HG02938 (cell line): ENCODE measurements around the gene BLM.

Experiments
- ATAC-seq: cut with Tn5 transposase; IDR thresholded peaks from one replicate; pipeline ENCODE4 v1.9.1; 2021; ENCODE audit warnings: mild to moderate bottlenecking, moderate library complexity; ENCODE audit not compliant: unreplicated experiment

BLM gene

DNA sequence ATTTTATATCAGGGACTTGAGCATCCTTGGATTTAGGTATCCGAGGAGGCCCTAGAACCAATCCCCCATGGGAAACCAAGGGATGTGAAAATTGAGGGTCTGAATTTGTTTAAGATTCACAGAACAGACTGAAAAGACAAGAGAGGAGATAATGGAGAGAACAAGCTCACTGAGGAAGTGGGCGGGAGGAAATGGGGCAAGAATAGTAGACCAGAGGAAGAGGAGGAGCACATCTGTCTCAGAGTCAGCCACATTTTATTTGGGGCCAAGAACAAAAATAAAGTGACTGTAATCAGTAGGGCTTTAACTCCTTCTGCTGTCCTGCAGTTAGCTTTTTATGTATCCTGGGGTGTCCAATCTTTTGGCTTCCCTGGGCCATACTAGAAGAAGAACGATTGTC lies 63.8 kb downstream of the BLM start:
- ATAC-seq, result no peak

DNA sequence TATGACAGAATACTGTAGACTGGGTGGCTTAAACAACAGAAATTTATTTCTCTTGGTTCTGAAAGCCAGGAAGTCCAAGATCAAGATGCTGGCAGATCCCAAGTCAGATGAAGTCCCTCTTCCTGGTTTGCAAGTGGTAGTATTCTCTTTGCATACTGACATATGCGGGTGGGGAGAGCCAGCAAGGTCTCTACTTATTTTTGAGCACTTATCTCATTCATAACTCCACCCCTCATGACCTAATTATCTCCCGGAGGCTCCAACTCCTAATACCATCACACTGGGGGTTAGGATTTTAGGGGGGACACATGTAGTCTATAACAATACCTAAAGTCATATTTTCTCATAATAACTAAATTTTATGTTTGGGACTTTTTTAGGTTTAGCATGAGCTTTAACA lies 65.3 kb downstream of the BLM start:
- no peak for ATAC-seq

DNA sequence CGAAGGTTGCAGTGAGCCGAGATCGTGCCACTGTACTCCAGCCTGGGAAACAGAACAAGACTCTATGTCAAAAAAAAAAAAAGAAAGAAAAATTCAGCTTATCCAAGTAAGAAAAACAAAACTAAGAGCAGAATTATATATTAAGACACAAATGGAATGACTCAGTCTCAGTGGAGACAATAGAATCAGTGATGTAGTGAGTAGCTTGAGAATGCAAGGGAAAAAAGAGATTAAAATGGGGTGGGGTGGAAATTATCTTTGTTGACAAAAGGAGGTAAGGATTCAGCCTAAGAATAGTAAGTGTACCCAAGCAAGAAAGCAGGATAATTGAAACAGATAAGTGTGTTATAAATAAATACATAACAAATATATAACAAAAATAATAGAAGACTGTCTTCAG lies 70.7 kb downstream of the BLM start:
- ATAC-seq, result no peak

DNA sequence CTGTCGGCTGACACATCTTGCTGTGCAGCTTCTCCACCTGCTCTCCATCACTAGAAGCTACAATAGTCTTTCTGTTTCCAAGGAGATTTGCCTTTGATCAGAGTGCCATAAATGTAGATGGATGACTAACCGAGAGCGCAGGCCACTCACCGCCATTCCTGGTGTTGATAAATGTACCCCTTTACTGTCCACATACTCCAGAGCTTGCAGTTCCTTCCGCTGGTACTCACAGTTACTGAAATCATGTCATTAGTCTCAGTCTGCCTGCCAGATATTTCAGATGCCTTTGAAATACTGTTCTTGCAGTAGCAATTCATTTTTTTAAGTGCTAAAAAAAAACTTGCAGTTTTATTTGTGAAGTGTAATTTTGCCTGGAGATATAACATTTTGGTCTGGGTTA lies 72.3 kb downstream of the BLM start:
- ATAC-seq, result no peak

DNA sequence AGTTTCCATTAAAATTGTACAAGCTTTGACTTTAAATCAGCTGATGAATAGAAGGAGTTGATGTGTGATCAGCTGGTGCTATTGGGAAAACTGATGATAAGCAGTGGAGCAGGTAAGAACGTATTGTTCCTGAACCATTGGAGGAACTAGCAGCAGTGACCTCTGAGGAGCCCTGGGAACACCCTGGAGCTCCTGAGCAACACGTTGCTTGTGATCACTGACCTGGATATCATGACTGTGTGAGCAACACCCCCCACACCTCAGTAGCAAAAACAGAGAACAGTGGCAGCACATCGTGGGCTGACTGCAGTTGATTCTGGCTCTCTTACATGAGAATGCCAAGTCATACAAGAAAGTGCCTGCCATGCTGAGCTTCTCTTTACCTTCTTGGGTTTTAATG lies 72.9 kb downstream of the BLM start:
- ATAC-seq, result no peak

DNA sequence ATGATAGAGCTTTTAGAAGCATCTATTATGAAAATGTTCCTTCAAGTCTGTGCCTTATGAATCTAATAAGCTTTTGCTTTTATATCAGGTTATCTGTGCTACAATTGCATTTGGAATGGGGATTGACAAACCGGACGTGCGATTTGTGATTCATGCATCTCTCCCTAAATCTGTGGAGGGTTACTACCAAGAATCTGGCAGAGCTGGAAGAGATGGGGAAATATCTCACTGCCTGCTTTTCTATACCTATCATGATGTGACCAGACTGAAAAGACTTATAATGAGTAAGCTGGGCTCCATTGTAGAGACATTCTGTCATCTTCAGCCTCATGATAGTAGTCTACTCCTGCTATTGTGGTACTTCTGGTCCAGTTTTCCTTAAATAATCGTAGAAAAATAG lies 73.4 kb downstream of the BLM start:
- ATAC-seq, result no peak

DNA sequence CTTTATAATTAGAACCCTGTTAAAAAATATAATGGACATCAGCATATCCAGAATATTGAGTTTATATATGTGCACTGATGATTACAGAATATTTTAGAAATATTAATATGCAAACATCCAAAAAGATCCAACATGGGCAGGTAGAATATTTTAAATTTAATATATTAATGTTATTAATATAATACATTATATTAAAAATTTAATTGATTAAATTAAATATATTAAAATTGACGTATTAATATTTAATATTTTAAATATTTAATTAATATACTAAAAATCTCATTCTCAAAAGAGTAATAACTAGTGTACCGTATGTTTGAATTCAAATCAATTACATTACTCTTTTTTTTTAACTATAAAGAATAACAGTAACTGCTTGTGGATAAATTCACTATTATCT lies 77.4 kb downstream of the BLM start:
- ATAC-seq, result no peak

DNA sequence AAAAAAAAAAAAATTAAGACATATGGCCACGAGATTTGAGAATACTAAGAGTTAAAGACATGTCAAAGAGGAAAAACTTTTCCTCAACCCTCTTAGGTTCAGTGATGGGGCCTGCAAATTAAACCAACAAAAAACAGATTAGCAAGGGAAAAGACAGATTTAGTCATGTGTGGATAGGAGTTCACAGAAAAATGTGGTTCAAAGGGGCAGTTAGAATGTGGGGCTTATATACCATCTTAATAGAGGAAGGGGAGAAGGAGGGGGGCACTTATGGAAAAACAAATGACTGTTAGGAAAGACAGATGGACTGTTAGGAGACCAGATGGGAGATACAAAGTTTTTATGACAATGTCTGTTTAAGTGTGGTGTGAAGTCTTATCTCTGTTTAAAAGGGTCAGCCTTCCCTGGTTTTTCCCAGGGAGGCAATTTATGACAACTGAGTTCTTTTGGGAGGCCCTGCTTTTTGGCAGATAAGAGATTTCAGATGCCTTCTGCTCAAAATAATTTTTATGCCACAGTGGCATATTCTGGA lies 82.6 kb downstream of the BLM start:
- no peak for ATAC-seq

DNA sequence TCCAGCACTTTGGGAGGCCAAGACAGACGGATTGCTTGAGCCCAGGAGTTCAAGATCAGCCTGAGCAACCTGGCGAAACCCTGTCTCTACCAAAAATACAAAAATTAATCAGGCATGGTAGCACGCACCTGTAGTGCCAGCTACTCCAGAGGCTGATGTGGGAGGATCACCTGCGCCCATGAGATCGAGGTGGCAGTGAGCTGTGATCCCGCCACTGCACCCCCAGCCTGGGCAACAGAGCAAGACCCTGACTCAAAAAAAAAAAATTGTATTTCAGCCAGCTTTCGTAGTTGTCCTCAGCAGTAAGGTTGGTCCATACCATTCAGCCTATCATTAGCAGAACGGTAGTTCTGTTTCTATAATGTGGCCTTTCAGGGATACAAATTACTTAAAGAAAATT lies 84.7 kb downstream of the BLM start:
- no peak for ATAC-seq

DNA sequence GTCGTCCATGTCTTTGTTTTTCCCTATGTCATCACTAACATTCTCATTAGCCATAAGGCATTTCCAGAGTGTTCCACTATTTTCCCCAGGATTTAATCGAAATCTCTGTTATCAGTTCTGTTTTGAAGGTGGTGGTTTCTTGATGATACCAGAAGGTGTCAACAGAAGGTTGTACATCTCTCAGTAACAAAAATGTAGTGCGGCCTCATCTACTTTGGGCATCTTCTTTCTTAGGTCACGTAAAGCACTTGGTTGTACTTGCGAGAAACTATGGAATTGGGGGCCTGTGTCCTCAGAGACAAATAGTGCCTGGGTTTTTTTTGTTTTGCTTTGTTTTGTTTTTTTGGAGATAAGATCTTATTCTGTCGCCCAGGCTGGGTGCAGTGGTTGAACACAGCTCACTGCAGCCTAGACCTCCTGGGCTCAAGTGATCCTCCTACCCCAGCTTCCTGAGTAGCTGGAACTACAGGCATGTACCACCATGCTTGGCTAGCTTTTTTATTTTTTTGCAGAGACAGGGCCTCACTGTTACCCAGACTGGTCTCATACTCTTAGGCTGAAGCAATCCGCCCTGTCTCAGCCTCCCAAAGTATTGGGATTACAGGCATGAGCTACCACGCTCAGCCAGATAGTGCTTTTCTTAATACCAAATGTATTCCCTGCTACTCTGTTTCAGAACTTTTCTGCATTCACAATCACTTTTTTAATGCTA lies 90.1 kb downstream of the BLM start:
- ATAC-seq, result no peak

DNA sequence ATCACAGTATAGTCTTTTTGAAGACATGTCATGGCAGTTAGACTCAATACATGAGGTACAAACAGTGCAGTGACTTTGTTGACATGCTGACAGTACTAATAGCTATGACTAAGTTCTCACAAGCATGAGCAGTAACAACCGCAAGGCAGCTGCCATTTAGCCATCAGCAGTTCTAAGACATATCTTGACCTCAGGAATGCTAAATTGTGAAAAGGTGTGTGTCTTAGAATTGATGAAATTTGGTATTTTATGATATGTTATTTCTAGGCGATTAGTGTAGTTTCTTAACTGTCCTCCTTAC lies 90.6 kb downstream of the BLM start:
- no peak for ATAC-seq

DNA sequence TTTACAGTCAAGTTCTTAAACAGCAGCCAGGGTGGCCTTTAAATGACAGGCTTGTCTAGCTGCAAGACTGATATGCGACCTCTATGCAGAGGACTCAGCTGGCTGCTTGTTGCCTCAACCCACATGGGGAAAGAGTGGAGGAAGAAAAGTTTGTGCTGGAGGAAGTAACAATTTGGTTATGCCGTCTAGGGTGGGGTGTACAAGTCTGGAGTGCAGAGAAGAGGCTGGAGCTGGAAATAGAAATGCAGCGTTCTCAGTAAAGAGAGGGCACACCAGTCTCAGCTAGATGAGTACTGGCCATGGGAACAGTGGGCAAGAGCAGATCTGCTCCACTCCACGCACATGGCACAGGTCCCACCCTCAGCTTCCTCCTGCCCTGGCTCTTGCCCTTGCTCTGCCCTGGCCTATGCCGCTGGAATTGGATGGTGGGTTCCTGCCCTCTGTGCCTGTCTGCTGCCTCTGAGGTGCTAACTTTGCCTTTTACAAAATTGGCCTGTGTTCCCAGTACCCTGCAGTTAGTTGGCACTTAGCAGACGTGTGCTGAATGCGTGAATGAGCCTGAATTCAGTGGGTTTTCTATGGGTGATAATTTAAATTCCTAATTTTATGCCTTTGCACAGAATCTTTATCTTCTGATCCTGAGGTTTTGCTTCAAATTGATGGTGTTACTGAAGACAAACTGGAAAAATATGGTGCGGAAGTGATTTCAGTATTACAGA lies 91.5 kb downstream of the BLM start:
- no peak for ATAC-seq

DNA sequence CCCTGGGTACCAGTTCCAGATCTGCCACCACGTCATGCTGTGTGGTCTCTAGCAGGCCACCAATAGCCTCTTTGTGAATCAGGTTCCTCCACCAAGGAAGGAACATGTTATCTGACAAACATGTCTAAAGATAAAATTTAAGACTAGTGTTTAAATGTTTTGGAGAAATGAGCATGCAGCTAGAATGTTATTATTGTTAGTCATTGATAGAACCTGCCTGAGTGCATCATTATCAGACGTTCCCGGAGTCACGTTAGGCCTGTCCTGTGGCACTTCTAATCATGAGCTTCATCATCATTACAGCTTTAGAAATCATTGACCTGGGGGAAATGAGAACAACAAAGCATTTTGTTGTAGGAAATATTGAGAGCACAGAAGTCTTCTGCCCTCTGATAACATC lies 92.4 kb downstream of the BLM start:
- ATAC-seq, result no peak

DNA sequence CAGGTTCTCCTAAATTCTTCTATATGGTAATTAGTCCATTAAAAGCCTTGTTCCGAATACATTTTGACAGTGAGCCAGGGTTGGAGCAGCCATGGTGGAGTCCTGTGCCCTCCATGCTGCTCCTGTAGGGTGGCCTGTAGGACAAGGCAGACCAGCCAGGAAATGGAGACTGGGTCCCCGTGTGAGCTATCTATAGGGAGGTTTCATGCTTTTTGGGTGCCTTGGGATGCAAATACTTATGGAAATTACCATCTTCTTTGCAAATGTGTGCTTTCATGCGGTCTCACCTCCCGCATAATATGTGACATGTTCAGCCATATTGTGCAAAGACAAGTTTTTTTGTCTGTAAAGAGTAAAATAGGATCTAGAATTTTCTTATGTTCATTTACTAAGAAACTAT lies 93.2 kb downstream of the BLM start:
- ATAC-seq, result no peak

DNA sequence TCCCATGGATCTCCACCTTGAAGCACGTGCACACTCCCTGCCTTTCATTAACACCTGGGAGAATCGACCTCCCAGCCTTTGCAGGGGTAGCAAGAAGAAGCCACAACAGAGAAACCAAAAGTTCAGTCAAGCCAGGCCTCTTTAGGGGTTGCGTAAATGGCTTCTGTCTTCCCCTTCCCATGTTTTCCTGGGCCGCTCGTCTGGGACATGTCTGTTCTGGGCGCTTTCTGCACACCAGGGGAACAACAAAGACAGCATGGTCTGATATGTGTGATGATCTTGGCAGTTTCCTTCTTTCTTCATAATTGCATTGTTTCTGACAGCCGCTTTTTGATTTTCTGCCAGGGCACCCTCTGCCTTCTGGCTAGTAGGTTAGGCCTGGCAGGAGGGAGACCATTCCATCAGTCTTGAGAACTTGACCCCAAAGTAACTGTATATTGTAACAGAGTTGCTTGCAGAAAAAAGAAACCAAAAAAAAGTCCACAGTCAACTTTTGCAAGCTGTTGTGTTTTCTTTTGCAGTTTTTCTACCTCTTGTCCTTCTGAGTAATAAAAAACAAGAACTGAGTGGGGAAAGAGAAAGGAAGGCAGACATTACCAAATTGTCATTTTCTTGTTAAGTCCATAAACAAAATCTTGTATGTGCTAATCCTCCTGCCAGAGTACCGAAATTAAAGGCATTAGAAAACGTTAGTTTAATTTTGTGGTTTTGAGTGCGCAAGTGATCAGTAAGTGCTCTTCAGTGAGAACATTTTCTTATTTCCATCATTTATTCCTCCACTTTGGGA lies 95.2 kb downstream of the BLM start:
- ATAC-seq, result no peak

DNA sequence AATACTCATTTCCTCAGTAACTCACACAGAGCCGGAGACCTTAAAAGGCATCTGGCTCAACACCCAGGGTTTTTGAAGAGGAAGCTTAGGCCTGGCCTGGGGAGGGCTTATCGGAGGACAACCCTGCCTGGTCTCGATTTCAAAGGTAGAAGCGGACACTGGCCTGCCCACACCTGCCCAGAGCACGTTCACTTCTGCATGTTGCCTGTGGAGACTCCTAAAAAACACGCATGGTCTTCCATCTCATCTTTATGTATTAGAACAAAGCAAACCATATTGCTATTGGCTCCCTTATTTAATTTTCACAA lies 95.8 kb downstream of the BLM start:
- no peak for ATAC-seq

DNA sequence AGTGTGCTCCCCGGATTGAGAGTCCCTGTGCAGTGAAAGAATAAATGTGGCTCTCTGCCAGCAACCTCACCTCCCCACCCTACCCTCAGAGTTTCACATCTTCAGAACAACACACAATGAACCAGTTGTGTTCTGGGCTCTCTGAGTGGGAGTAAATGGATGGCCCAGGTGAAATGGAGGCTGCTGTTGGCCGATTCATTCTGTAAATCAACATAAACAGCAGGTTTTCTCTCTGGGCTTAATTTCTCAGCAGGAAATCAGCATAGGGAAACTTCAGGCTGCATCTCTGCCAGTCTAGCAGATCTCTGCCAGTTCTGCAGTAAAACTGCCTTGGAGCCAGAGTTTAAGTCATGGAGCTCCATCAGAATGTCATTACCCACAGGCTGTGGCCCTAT lies 96.6 kb downstream of the BLM start:
- ATAC-seq, result no peak

DNA sequence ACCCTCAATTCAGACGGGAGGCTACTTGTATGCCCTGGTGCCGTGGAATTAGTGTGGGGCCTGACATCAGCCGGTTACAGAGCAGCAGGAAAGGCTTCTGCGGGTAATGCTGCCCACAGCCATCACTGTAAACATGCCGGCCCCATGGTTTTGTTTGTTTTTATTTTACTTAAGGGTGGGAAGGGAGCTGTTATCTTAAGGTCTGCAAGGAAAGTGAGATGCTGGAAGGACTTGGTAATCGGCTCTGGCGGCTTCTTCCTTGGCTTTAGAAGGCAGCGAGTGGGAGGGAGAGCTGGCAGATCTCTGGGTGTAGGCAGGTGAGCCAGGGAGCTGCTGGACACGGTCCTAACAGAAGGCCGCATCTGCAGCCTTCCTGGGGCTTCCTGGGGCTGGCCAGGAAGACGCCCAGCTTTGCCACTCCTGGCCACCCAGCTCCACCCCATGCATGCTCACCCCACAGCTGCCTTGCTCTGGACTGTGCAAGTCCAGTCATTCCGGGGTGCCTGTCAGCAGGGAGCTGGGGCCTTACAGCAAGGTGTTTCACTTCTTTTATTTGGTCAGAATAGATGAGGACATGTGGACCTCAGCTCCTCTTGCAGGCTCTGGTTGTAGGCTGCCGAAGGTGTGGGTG lies 97.2 kb downstream of the BLM start:
- ATAC-seq, result no peak

DNA sequence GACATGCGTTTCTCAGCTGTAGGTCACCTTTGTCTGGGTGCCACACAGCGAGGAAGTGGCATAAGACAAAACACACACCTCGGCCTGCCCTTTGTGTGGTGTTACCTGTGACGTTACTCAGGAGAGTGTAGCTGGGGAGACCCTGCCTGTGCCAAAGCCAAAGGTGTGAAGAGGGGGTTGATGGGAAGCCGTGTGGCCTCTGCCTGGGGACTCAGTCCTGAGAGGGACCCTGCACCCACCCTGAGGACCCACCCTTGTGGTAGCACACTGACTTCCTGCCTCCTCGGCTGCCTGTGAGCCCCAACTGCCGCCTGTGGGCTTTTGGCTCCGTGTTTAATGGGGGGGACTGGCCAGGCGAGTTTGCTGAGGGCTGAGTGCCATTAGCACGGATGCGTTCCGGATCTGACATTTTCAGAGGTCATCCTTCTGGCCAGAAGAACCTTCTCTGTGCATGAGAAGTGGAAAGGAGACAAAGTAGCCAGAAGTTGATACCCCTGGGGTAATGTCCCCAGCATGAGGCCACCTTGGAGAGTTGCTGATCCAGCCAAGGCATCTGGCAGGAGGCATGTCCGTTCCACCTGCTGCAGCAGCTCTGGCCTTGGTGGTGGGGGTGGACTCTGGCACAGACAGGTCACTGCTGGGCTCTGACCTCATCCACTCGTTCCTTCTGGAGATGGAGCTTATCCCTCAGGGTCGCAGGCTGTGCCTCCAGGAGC lies 99.4 kb downstream of the BLM start:
- no peak for ATAC-seq

DNA sequence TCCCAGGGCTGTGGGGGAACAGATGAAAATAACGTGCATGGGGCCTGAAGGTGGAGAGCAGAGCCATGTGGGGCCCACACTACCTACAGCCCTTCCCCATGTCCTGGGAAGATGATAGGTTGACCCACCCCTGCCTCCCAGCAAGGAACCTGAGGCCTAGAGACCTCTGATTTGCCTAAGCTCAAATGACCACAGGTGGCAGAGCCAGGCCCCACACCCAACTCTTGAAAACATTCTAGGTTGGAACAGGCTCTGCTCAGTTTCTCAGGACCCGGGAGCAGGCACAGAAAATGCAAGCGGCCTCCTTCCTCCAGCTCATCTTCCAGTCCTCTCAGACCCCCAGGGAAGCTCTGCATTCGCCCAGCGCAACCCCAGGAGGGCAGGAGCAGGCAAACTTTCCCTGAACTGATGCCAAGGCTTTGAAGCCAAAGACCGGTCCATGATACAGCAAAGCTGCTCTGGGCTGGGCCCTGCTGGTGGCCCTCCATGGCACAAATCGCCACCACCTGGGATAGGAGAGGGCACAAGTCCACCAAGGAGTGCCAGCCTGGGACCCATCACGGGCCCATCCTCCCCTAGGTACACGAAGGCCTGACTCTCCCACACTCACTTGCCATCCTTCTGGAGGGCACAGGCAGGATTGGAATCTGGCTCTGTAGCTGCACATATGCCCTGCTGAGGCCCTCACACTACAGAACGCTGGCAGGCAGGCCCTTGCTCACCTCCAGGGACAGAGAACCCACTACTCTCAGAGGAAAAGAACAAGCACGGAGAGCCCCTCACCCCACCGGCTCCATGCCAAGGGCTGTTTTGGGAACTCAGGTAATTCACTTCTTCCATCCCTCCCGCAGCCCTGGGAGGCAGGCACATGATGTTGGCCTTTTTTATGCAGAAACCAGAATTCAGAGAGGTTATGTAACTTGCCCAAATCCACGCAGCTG lies 100.2 kb downstream of the BLM start:
- no peak for ATAC-seq
